ENCODE results near the gene IL18RAP.

IL18RAP gene

DNA sequence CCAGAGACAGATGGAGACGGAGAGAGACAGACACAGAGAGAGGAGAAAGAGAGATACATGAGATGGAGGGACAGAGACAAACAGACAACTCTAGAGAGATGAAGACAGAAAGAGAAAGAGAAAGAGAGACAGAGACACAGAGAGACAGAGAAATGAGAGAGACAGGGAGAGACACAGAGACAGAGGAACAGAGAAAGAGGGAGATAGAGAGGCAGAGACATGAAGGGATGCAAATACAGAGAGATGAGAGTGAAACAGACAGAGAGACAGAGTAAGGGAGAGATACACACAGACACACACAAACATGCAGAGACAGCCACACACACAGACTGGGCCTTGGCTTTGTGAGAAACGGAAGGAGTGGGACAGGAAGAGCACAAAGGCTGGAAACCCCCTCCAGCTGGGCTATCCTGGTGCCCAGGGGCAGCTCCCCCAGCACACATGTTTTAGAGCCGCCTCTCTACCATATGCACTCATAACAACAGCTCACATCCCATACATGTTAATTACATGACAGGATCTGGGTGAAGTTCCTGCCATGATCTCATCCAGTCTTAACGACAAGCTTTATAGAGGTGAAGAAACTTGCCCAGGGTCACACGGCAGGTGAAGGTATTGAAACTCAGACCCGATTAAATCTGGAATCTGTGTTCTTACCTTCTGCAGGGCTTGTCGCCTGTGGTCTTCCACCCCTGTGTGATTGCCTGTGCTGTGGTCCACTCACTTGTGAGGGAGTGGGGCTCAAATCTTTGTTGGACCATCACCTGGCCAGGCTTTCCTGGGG is 35.0 kb upstream of the IL18RAP start:
- TF ChIP-seq, protein P1, sequence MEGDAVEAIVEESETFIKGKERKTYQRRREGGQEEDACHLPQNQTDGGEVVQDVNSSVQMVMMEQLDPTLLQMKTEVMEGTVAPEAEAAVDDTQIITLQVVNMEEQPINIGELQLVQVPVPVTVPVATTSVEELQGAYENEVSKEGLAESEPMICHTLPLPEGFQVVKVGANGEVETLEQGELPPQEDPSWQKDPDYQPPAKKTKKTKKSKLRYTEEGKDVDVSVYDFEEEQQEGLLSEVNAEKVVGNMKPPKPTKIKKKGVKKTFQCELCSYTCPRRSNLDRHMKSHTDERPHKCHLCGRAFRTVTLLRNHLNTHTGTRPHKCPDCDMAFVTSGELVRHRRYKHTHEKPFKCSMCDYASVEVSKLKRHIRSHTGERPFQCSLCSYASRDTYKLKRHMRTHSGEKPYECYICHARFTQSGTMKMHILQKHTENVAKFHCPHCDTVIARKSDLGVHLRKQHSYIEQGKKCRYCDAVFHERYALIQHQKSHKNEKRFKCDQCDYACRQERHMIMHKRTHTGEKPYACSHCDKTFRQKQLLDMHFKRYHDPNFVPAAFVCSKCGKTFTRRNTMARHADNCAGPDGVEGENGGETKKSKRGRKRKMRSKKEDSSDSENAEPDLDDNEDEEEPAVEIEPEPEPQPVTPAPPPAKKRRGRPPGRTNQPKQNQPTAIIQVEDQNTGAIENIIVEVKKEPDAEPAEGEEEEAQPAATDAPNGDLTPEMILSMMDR (IDR thresholded peaks at IDR 0.05; ENCODE audit: low read length, missing control alignments): no peak
- no peak for DNase-seq (ENCODE audit: low read depth)

DNA sequence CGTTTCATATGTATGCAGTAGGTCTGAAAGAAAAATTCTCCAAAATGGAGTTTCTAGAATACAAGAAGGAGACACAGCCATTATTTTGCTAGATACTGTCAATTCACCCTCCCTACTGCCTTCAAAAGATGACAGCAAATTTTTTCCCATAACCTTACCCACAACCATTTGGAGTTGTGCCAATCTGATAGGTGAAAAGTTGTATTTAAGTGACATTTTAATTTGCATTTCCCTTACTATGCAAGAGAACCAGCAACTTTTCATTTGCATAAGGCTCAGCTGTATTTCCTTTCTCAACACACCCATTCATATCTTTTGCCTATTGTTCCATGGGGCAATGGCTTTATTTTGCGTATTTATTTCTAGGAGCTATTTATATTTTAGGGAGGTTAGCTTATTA is 31.4 kb upstream of the IL18RAP start:
- no peak for DNase-seq (ENCODE audit: low read depth)
- TF ChIP-seq, protein P1 (IDR thresholded peaks at IDR 0.05; ENCODE audit: low read length, missing control alignments): no peak
- H3K4me3 ChIP-seq (replicated peaks; ENCODE audit: low read depth, low read length): no peak overlapping the region

More for the DNA sequence above, 35.0 kb upstream of the IL18RAP start:
- H3K4me3 ChIP-seq (replicated peaks; ENCODE audit: low read depth, low read length): no peak overlapping the region

DNA sequence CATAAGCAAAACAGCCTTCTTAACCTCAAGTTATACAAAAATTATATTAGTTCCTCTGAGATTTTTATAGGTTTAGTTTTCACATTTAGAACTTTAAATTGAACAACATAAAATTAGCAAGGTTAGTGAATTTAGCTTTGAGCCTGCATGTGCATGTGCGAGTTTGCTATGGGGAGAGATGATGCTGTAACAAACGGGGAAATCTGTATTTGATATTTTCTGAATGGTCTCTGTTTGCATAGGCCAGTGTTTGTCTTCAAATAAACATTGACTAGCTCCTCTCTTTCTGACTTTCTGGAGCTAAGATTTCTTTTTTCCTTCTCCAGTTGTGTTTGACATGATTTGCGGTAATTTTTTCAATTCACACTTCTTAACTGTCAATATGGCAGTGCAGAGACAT is 30.9 kb upstream of the IL18RAP start:
- no peak for DNase-seq (ENCODE audit: low read depth)
- TF ChIP-seq, protein P1 (IDR thresholded peaks at IDR 0.05; ENCODE audit: low read length, missing control alignments): no peak
- no peak overlapping the region for H3K4me3 ChIP-seq (replicated peaks; ENCODE audit: low read depth, low read length)

DNA sequence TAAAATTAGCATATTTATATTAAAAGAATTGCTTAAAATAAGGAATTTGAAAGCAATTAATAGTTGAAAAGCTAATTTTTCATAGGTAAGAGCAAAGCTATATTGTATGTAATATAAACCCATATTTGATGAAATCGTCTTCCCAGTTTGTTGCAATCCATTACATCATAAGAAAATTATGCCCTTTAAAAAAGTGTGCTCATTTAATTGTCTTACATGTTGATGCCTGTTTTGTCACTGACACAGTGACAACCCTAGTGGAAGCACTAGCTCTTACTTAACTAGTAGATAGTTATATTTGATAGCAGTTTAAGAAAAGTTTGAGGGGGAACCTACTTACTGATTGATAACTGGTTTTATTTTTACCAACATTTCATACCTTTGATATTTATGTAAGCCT is 30.0 kb upstream of the IL18RAP start:
- DNase-seq (ENCODE audit: low read depth): no peak
- H3K4me3 ChIP-seq (replicated peaks; ENCODE audit: low read depth, low read length): no peak overlapping the region
- TF ChIP-seq, protein P1 (IDR thresholded peaks at IDR 0.05; ENCODE audit: low read length, missing control alignments): no peak

DNA sequence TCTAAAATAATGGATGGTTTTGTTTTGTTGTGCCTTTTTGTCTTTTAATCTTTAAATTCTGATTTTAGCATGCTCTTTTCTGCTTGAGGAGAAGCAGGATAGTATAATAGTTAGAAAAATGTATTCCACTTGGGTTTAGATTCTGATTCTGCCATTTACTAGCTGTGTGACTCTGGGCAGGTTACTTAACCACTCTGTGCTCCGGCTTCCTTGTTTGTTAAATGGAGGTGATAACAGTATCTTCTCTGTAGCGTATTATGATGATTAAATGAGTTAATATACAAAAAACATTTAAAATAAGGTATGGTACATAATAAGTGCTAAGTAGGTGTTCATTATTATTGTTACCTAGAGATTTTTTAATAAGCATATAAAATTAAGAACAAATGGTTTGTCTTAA is 26.9 kb upstream of the IL18RAP start:
- no peak overlapping the region for H3K4me3 ChIP-seq (replicated peaks; ENCODE audit: low read depth, low read length)
- TF ChIP-seq, protein P1 (IDR thresholded peaks at IDR 0.05; ENCODE audit: low read length, missing control alignments): no peak
- DNase-seq (ENCODE audit: low read depth): no peak

DNA sequence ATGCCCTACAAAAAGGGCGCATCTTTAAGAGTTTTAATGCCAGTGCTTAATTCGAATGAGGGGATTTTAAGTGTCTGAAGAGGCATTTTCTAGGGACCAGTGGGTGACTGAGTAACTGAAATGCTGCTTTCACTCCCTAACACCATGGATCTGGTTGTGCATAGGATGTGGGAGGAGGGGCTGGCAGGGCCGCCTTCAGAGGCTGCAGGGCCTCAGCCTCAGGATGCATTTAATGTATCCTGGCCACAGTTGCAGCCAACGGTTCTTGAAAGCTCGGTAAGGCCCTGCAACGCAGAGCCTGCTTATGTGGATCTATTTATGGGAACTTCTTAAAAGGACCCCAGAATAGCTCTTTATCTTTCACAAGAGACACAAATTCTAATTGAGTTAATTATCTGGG is 25.8 kb upstream of the IL18RAP start:
- DNase-seq (ENCODE audit: low read depth): no peak
- no peak overlapping the region for H3K4me3 ChIP-seq (replicated peaks; ENCODE audit: low read depth, low read length)
- TF ChIP-seq, protein P1 (IDR thresholded peaks at IDR 0.05; ENCODE audit: low read length, missing control alignments): no peak

Measured in fibroblast of pulmonary artery (primary cell).